GM18873 (cell line): Measurements from ENCODE around the gene KCNB1.

Source experiments
- ATAC-seq: cut with Tn5 transposase; IDR thresholded peaks from one replicate; pipeline ENCODE4 v1.9.1; 2021; ENCODE audit warnings: mild to moderate bottlenecking, moderate library complexity, moderate number of reproducible peaks; ENCODE audit not compliant: unreplicated experiment, low FRiP score

KCNB1 gene

GRCh38 chr20:49482621-49483017, at the start of gene KCNB1:
Gene KCNB1, minus strand, starts transcription at chr20:49482668. Its CDS starts 188 bp downstream, at chr20:49482480.
- ATAC-seq, result no peak

GRCh38 chr20:49529470-49529869, 47.0 kb upstream of the KCNB1 start:
- no peak for ATAC-seq

GRCh38 chr20:49526568-49526967, 44.1 kb upstream of the KCNB1 start:
- ATAC-seq, result no peak

GRCh38 chr20:49526056-49526455, 43.6 kb upstream of the KCNB1 start:
- no peak for ATAC-seq

GRCh38 chr20:49523767-49524360, 41.4 kb upstream of the KCNB1 start:
- ATAC-seq, result no peak

GRCh38 chr20:49521356-49521755, 38.9 kb upstream of the KCNB1 start:
- ATAC-seq, result no peak

- no peak for ATAC-seq
These were observed 37.4 kb upstream of the KCNB1 start for GRCh38 chr20:49519777-49520359.

GRCh38 chr20:49519212-49519712, 36.8 kb upstream of the KCNB1 start:
- ATAC-seq, result no peak

GRCh38 chr20:49518576-49518975, 36.1 kb upstream of the KCNB1 start:
- ATAC-seq, result no peak

- no peak for ATAC-seq
These were observed 35.3 kb upstream of the KCNB1 start for GRCh38 chr20:49517805-49518100.

- no peak for ATAC-seq
These were observed 34.7 kb upstream of the KCNB1 start for GRCh38 chr20:49516916-49517804.

- ATAC-seq, result no peak
These were observed 33.1 kb upstream of the KCNB1 start for GRCh38 chr20:49515586-49515985.

GRCh38 chr20:49513517-49513916, 31.0 kb upstream of the KCNB1 start:
- ATAC-seq, result no peak

GRCh38 chr20:49513009-49513408, 30.5 kb upstream of the KCNB1 start:
- ATAC-seq, result no peak

- ATAC-seq, result no peak
These were observed 29.5 kb upstream of the KCNB1 start for GRCh38 chr20:49511788-49512525.

GRCh38 chr20:49510562-49511122, 28.2 kb upstream of the KCNB1 start:
- ATAC-seq, result no peak

- ATAC-seq, result no peak
These were observed 26.1 kb upstream of the KCNB1 start for GRCh38 chr20:49508435-49509199.

- ATAC-seq, result no peak
These were observed 25.4 kb upstream of the KCNB1 start for GRCh38 chr20:49507741-49508434.

GRCh38 chr20:49505518-49505917, 23.1 kb upstream of the KCNB1 start:
- no peak for ATAC-seq
